Thoracic aorta (tissue), 2 donors: ENCODE results near the gene KLHL18. TPM values are rescaled to one million over a fixed set of nuclear protein-coding genes. Genes with fewer than 3 reads are reported as not detected.
"Not testable (repeated sequence)": the region's sequence is repeated elsewhere in the genome, so short reads cannot be mapped to it uniquely, and the experiment has no call there.

Experiments used
- ATAC-seq: fragments of 150-250 bp; one replicate; pipeline ENCODE4 v1.8.0; 2017; ENCODE audit warnings: low read depth; ENCODE audit not compliant: insufficient number of reproducible peaks, low FRiP score
- DNase-seq: peaks from one replicate; pipeline ENCODE4 v3.0.0-alpha.2; 2020; ENCODE audit warnings: low spot score
- H3K27ac ChIP-seq, 2 donors: fragments of 200-600 bp; sonication (generic); 1 replicate in 1 of 2; 2 replicates in 1 of 2; pipeline ENCODE4 v1.5.1; 2016; ENCODE audit warnings: mild to moderate bottlenecking in 2 of 2, moderate library complexity in 2 of 2
- H3K27me3 ChIP-seq: fragments of 200-600 bp; sonication (generic); replicated peaks from 2 replicates; pipeline ENCODE4 v1.6.0; 2016; ENCODE audit warnings: mild to moderate bottlenecking; ENCODE audit not compliant: insufficient read depth
- H3K36me3 ChIP-seq: fragments of 200-600 bp; sonication (generic); one replicate; pipeline ENCODE4 v1.5.1; 2016
- H3K4me1 ChIP-seq, 2 donors: fragments of 200-600 bp; sonication (generic); 1 replicate in 1 of 2; 2 replicates in 1 of 2; pipeline versions ENCODE4 v1.5.1 to v1.6.0; 2016; ENCODE audit warnings: low read depth in 2 of 2, mild to moderate bottlenecking in 1 of 2; ENCODE audit not compliant: control insufficient read depth in 1 of 2
- H3K4me3 ChIP-seq: fragments of 200-600 bp; sonication (generic); 2 replicates; pipeline ENCODE4 v1.5.1; 2016; ENCODE audit warnings: mild to moderate bottlenecking
- H3K9me3 ChIP-seq: fragments of 200-600 bp; sonication (generic); 2 replicates; pipeline ENCODE4 v1.5.1; 2016
- CTCF ChIP-seq: fragments of 200-600 bp; sonication (generic); IDR thresholded peaks from one replicate; pipeline ENCODE4 v1.5.1; 2019; ENCODE audit warnings: antibody characterized with exemption
- total RNA-seq, 2 donors: library from RNA; depleted of rRNA; stranded (reverse); fragments of >200 nt; gene quantifications; one replicate each; pipeline versions ENCODE4 v1.1.0 to v1.2.3, GENCODE V29; 2016

Gene KLHL18
- total RNA-seq, 2 donors from 2014 or later: 18.4 to 30.9 TPM

- no peak for DNase-seq
- no peak for ATAC-seq
Measured at GRCh38 chr3:47291158-47291753, 8.5 kb downstream of the KLHL18 start.

DNA sequence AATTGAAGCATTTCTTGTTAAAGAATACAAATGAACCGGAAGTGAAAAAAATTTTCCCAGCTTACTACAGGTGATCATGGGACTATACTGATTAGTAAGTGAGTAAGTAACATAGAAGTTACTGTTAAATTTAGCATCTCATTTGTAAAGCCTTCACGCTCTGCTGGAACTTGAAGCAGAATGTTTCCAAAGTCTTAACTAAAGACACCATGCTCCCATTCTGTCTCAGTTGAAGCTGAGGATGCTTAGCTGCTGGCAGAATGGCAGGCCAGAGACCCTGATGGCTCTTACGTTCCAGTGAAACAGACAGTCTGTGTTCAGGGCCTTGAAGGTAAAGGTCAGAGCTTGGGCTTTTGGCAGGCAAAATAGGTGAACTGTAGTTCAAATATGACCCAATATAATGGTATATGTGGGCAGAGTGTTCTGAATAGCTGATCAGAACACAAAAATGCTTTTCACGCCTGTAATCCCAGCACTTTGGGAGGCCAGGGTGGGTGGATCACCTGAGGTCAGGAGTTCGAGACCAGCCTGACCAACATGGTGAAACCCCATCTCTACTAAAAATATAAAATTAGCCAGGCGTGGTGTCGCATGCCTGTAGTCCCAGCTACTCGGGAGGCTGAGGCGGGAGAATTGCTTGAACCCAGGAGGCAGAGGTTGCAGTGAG is 9.1 kb downstream of the KLHL18 start:
- H3K27me3 ChIP-seq, H3K4me1 ChIP-seq, DNase-seq, H3K9me3 ChIP-seq, H3K36me3 ChIP-seq, H3K4me3 ChIP-seq, H3K27ac ChIP-seq, ATAC-seq: not testable (repeated sequence)

More at GRCh38 chr3:47291158-47291753, 8.5 kb downstream of the KLHL18 start:
- Histone ChIP-seq H3K27me3 (no peaks in the 10 kb centered on the region), H3K36me3 (peaks cover 7% of the 10 kb centered on the region), H3K27ac (no peak overlapping the region), H3K4me3 (no peak overlapping the region), H3K4me1 (peaks cover 0 to 9% of the 10 kb centered on the region in 2 donors), H3K9me3 (no peaks in the 10 kb centered on the region)
- TF ChIP-seq CTCF: no peak

- H3K27ac ChIP-seq: no peak overlapping the region
- no peak for ATAC-seq
- H3K4me3 ChIP-seq: no peak overlapping the region
- no peaks in the 10 kb centered on the region for H3K36me3 ChIP-seq
- TF ChIP-seq CTCF: no peak
- no peaks in the 10 kb centered on the region for H3K9me3 ChIP-seq
- no peak for DNase-seq
- H3K4me1 ChIP-seq: no peaks in the 10 kb centered on the region
- no peaks in the 10 kb centered on the region for H3K27me3 ChIP-seq
Measured at GRCh38 chr3:47293822-47294221, 11.1 kb downstream of the KLHL18 start.

DNA sequence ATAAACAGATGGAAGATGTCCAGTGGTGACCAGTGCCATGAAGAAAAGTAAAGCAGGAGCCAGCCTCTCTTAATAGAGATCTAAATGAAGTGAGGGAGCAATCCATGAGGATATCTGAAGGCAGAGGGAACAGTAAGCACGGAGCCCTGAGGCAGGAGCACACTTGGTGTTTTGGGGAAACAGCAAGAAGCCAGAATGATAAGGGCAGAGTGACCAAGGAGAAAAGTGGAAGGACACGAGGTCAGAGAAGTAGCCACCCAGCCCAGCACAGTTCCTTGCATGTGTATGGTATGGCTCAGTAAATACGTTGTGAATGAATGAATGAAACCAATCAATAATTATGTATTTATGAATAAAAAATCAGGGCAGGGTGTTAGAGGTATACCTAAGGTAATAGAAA is 11.6 kb downstream of the KLHL18 start:
- TF ChIP-seq CTCF: no peak
- ATAC-seq: no peak

GRCh38 chr3:47295322-47295721 is 12.6 kb downstream of the KLHL18 start:
- Histone ChIP-seq H3K36me3 (no peaks in the 10 kb centered on the region), H3K9me3 (no peaks in the 10 kb centered on the region), H3K4me1 (no peaks in the 10 kb centered on the region), H3K27me3 (no peaks in the 10 kb centered on the region), H3K27ac (no peak overlapping the region), H3K4me3 (no peak overlapping the region)
- ATAC-seq: no peak
- DNase-seq: no peak
- TF ChIP-seq CTCF: no peak

More for the DNA sequence above, 11.6 kb downstream of the KLHL18 start:
- no peaks in the 10 kb centered on the region for H3K4me1 ChIP-seq
- H3K27me3 ChIP-seq: no peaks in the 10 kb centered on the region
- no peak overlapping the region for H3K27ac ChIP-seq
- no peak for DNase-seq
- no peaks in the 10 kb centered on the region for H3K36me3 ChIP-seq
- H3K4me3 ChIP-seq: no peak overlapping the region
- no peaks in the 10 kb centered on the region for H3K9me3 ChIP-seq

- DNase-seq (no peak), ATAC-seq (no peak)
- Histone ChIP-seq H3K9me3 (no peaks in the 10 kb centered on the region), H3K36me3 (no peaks in the 10 kb centered on the region), H3K4me1 (no peaks in the 10 kb centered on the region), H3K27ac (no peak overlapping the region), H3K4me3 (no peak overlapping the region), H3K27me3 (no peaks in the 10 kb centered on the region)
- TF ChIP-seq CTCF: no peak
Measured at GRCh38 chr3:47295976-47296375, 13.2 kb downstream of the KLHL18 start.
